Karpas-422 (cell line): ENCODE results near the gene POU6F1. TPM values are rescaled to one million over a fixed set of nuclear protein-coding genes. Genes with fewer than 3 reads are reported as not detected.
"Not testable (repeated sequence)": the region's sequence is repeated elsewhere in the genome, so short reads cannot be mapped to it uniquely, and the experiment has no call there.

Experiments used
- DNase-seq: peaks from one replicate; pipeline ENCODE4 v3.0.0-alpha.2; 2015
- H2AFZ ChIP-seq: fragments of 200-600 bp; sonication (generic); 2 replicates; pipeline ENCODE4 v1.6.1; 2014; ENCODE audit warnings: antibody characterized with exemption, low read length, mixed read lengths
- H3K27ac ChIP-seq: fragments of 200-600 bp; sonication (generic); 2 replicates; pipeline ENCODE4 v1.5.1; 2014; ENCODE audit warnings: mild to moderate bottlenecking, low read length, moderate library complexity
- H3K27me3 ChIP-seq: fragments of 200-600 bp; sonication (generic); 2 replicates; pipeline ENCODE4 v1.6.1; 2014; ENCODE audit warnings: low read length, mixed read lengths
- H3K36me3 ChIP-seq: fragments of 200-600 bp; sonication (generic); 2 replicates; pipeline ENCODE4 v1.6.1; 2014; ENCODE audit warnings: low read length, mixed read lengths; ENCODE audit not compliant: insufficient read depth
- H3K4me1 ChIP-seq: fragments of 200-600 bp; sonication (generic); 2 replicates; pipeline ENCODE4 v1.6.1; 2014; ENCODE audit warnings: mild to moderate bottlenecking, low read length, mixed read lengths
- H3K4me2 ChIP-seq: fragments of 200-600 bp; sonication (generic); 2 replicates; pipeline ENCODE4 v1.6.1; 2014; ENCODE audit warnings: low read length, low read depth, mild to moderate bottlenecking; ENCODE audit not compliant: poor library complexity, severe bottlenecking
- H3K4me3 ChIP-seq: fragments of 200-600 bp; sonication (generic); 2 replicates; pipeline ENCODE4 v1.5.1; 2014; ENCODE audit warnings: mild to moderate bottlenecking, antibody characterized with exemption, low read length, mixed read lengths
- H3K79me2 ChIP-seq: fragments of 200-600 bp; sonication (generic); 2 replicates; pipeline ENCODE4 v1.6.1; 2014; ENCODE audit warnings: mild to moderate bottlenecking, low read length, mixed read lengths
- H3K9ac ChIP-seq: fragments of 200-600 bp; sonication (generic); 2 replicates; pipeline ENCODE4 v1.6.0; 2014; ENCODE audit warnings: low read length
- H3K9me2 ChIP-seq: fragments of 200-600 bp; sonication (generic), shearing (Covaris generic); replicated peaks from 2 replicates; pipeline ENCODE4 v1.6.0; 2014; ENCODE audit warnings: mild to moderate bottlenecking, low read length, moderate library complexity; ENCODE audit not compliant: insufficient read depth
- H3K9me3 ChIP-seq: fragments of 300-700, 200-600 bp; sonication (generic); 2 replicates; pipeline ENCODE4 v1.6.1; 2014; ENCODE audit warnings: low read length, mixed read lengths
- H4K20me1 ChIP-seq: fragments of 200-600 bp; sonication (generic); 2 replicates; pipeline ENCODE4 v1.6.1; 2014; ENCODE audit warnings: mild to moderate bottlenecking, antibody characterized with exemption, low read length, low read depth; ENCODE audit not compliant: insufficient read depth
- total RNA-seq: library from RNA; depleted of rRNA; stranded (reverse); fragments of >200 nt; shearing (Covaris generic); gene quantifications from 2 replicates; pipeline ENCODE4 v1.2.3, GENCODE V29; 2014; ENCODE audit warnings: low replicate concordance

POU6F1 gene
- total RNA-seq, 1 experiment from 2014 or later: 1.6 TPM

- Histone ChIP-seq H3K27me3 (no peaks in the 10 kb centered on the region), H2AFZ (no peak overlapping the region), H3K9me3 (no peaks in the 10 kb centered on the region), H3K36me3 (no peaks in the 10 kb centered on the region), H3K9me2 (no peaks in the 10 kb centered on the region), H3K27ac (no peak overlapping the region), H3K9ac (no peak overlapping the region), H3K4me1 (no peaks in the 10 kb centered on the region), H3K4me2 (no peak overlapping the region), H3K4me3 (no peak overlapping the region), H4K20me1 (no peaks in the 10 kb centered on the region), H3K79me2 (no peaks in the 10 kb centered on the region)
- DNase-seq: no peak
Observed at GRCh38 chr12:51225234-51225633, 7.4 kb upstream of the POU6F1 start.

GRCh38 chr12:51224625-51225024, 6.8 kb upstream of the POU6F1 start:
- Histone ChIP-seq H3K9me3 (no peaks in the 10 kb centered on the region), H3K9me2 (no peaks in the 10 kb centered on the region), H3K79me2 (no peaks in the 10 kb centered on the region), H2AFZ (no peak overlapping the region), H4K20me1 (no peaks in the 10 kb centered on the region), H3K9ac (no peak overlapping the region), H3K27me3 (no peaks in the 10 kb centered on the region), H3K4me1 (no peaks in the 10 kb centered on the region), H3K36me3 (no peaks in the 10 kb centered on the region), H3K4me2 (no peak overlapping the region), H3K27ac (no peak overlapping the region), H3K4me3 (no peak overlapping the region)
- no peak for DNase-seq

DNA sequence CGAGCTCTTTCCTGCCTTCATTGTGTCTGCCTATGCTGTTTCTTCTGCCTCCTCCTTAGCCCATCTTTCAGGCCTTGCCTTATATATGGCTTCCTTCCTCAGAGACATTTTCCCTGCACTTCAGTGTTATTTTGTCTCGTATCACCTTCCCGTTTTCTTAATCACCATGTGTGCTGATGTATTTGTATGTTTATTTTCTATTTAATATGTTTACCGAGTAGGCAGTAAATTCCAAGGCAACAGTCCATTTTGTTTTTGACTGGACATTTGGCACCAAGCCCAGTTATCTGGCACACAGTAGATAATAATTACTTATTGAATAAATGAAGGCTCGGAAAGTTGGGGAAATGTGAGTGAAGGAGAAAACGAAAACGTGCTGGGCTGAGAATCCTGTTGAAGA, 4.6 kb upstream of the POU6F1 start:
- no peaks in the 10 kb centered on the region for H3K79me2 ChIP-seq
- no peaks in the 10 kb centered on the region for H3K9me3 ChIP-seq
- no peaks in the 10 kb centered on the region for H3K27me3 ChIP-seq
- no peak for DNase-seq
- H3K9ac ChIP-seq: no peak overlapping the region
- H3K36me3 ChIP-seq: no peaks in the 10 kb centered on the region
- no peak overlapping the region for H2AFZ ChIP-seq
- no peak overlapping the region for H3K27ac ChIP-seq
- H3K9me2 ChIP-seq: no peaks in the 10 kb centered on the region
- no peak overlapping the region for H3K4me3 ChIP-seq
- H3K4me1 ChIP-seq: peaks cover 12% of the 10 kb centered on the region
- no peak overlapping the region for H3K4me2 ChIP-seq
- no peaks in the 10 kb centered on the region for H4K20me1 ChIP-seq

DNA sequence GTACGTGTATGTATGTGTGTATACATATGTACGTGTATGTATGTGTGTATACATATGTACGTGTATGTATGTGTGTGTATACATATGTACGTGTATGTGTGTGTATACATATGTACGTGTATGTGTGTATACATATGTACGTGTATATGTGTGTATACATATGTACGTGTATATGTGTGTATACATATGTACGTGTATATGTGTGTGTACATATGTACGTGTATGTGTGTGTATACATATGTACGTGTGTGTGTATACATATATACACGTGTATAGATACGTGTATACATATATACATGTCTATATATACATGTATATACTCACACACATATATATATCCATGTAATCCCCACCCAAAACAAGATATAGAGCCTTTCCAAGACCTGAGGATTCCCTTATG, 2.0 kb upstream of the POU6F1 start:
- not testable (repeated sequence) for DNase-seq, H3K4me2 ChIP-seq, H3K9ac ChIP-seq, H3K79me2 ChIP-seq, H3K27ac ChIP-seq, H3K9me3 ChIP-seq, H4K20me1 ChIP-seq, H3K27me3 ChIP-seq, H2AFZ ChIP-seq, H3K9me2 ChIP-seq, H3K36me3 ChIP-seq, H3K4me3 ChIP-seq
- peaks cover 12% of the 10 kb centered on the region for H3K4me1 ChIP-seq

DNA sequence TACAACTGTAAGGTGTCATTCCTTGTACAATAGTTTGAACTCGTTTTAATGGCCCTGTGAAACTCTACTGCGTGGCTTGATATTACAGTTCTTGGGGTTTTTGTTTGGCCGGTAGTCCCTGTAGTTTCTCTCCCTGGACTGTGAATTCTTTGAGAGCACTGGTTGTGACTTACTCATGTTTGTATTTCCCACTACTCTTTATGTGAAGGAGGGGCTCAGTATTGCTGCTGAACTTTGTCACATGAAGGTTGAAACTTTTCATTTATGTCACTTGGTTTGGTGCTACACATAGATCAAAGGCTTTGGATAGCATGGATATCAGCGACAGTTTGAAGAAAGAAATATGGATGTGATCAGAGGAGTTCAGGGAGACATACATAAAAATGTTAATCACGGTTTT, 1.5 kb upstream of the POU6F1 start:
- no peak overlapping the region for H3K27ac ChIP-seq
- H3K36me3 ChIP-seq: no peaks in the 10 kb centered on the region
- H3K9me2 ChIP-seq: no peaks in the 10 kb centered on the region
- DNase-seq: no peak
- H3K4me3 ChIP-seq: no peak overlapping the region
- H3K4me1 ChIP-seq: peaks cover 12% of the 10 kb centered on the region
- peak overlapping the region; percentile 85 for H3K4me2 ChIP-seq
- H3K9me3 ChIP-seq: no peaks in the 10 kb centered on the region
- H3K27me3 ChIP-seq: no peaks in the 10 kb centered on the region
- no peak overlapping the region for H2AFZ ChIP-seq
- H4K20me1 ChIP-seq: no peaks in the 10 kb centered on the region
- no peaks in the 10 kb centered on the region for H3K79me2 ChIP-seq
- H3K9ac ChIP-seq: no peak overlapping the region

DNA sequence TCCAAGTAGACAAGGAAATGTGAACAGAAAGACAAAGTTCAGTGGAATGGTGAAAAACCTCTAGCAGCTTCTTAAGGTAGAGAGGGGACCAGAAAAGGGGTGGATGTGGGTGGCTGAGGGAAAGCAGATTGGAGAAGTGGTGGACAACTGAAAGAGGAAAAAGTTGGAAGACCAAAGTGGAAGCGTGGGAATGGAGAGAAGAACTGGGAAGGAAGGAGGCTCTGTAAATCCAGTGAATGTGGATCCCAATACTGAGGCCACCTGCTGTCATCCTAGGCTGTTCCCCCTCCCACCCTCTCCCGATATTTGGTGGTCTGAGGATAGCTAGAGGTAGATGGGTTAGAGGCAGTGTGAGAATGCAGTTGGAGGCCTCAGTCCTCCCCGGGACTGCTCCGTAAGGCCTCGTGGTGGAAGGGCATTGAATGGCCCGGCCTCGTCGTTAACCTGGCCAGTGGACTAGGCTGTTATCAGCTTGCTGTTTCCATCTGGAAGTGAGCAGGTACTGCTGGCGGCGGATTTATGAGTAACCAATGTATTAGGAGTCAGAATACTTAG, 822 bp upstream of the POU6F1 start:
- no peak for DNase-seq
- no peaks in the 10 kb centered on the region for H3K27me3 ChIP-seq
- peak overlapping the region; percentile 80 for H2AFZ ChIP-seq
- H3K36me3 ChIP-seq: no peaks in the 10 kb centered on the region
- H3K9me2 ChIP-seq: no peaks in the 10 kb centered on the region
- H3K27ac ChIP-seq: no peak overlapping the region
- peak overlapping the region; percentile 72 for H3K4me3 ChIP-seq
- peak overlapping the region; percentile 71 for H3K9ac ChIP-seq
- no peaks in the 10 kb centered on the region for H3K9me3 ChIP-seq
- H3K79me2 ChIP-seq: no peaks in the 10 kb centered on the region
- H3K4me2 ChIP-seq: peak overlapping the region; percentile 85
- H4K20me1 ChIP-seq: no peaks in the 10 kb centered on the region
- H3K4me1 ChIP-seq: peaks cover 12% of the 10 kb centered on the region

DNA sequence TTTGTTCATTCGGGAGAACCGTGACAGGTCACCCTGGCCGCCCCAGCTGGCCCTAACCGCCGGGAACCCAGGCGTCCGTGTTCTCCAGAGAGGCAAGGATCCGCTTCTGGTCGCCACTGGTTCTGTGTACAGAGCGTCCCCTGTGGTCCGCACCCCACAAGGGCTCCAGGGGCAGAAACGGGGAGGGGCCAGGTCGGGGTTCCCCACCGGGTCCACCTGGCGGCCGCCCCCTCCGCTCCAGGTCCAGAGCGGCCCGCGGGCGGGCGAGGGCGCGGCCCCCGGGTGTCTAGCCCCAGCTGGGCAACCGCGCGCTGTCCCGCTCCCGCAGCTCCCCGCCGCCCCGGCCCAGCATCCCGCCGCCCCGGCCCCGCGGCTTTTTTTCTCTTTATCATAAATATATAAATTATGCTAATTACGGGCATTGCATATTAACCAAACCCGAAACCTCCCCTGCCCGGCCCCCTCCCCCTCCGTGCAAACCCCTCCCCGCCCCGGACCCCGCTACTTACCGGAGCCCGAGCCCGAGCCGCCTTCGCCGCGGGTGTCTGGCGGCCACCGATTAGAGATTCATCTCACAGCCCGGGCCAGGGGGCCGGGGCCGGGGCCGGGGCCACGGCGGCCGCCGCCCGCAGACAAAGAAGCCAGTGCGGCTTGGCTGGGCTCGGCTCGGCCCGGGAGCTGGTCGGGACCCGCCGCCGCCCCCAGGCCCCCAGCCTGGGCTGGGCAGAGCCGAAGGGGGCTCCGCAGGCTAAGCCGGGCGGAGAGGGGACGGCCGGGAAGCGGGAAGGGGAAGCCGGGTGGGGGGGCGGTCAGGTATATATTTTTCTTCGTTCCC, 512 bp downstream of the POU6F1 start:
- H3K36me3 ChIP-seq: no peaks in the 10 kb centered on the region
- no peak overlapping the region for H3K27ac ChIP-seq
- peak overlapping the region; percentile 71 for H3K9ac ChIP-seq
- no peaks in the 10 kb centered on the region for H3K9me2 ChIP-seq
- peak overlapping the region; percentile 86 for H2AFZ ChIP-seq
- peaks cover 12% of the 10 kb centered on the region for H3K4me1 ChIP-seq
- no peaks in the 10 kb centered on the region for H3K79me2 ChIP-seq
- H3K4me3 ChIP-seq: peak overlapping the region; percentile 72
- peak; percentile 65 for DNase-seq
- no peaks in the 10 kb centered on the region for H3K9me3 ChIP-seq
- no peaks in the 10 kb centered on the region for H3K27me3 ChIP-seq
- H4K20me1 ChIP-seq: no peaks in the 10 kb centered on the region
- H3K4me2 ChIP-seq: peak overlapping the region; percentile 85

- H3K9me3 ChIP-seq: no peaks in the 10 kb centered on the region
- no peak overlapping the region for H2AFZ ChIP-seq
- H3K36me3 ChIP-seq: no peaks in the 10 kb centered on the region
- H3K27me3 ChIP-seq: no peaks in the 10 kb centered on the region
- DNase-seq: no peak
- H3K4me3 ChIP-seq: peak overlapping the region; percentile 72
- H3K9ac ChIP-seq: peak overlapping the region; percentile 71; the same call in 1 of the 2 replicates
- no peaks in the 10 kb centered on the region for H3K79me2 ChIP-seq
- no peak overlapping the region for H3K27ac ChIP-seq
- H3K4me2 ChIP-seq: peak overlapping the region; percentile 85
- H3K9me2 ChIP-seq: no peaks in the 10 kb centered on the region
- peaks cover 12% of the 10 kb centered on the region for H3K4me1 ChIP-seq
- H4K20me1 ChIP-seq: no peaks in the 10 kb centered on the region
Observed at GRCh38 chr12:51216642-51217041, 1.2 kb downstream of the POU6F1 start.
